Thyroid gland (tissue), 4 donors: ENCODE data around the gene OTOS.

ENCODE experiments used
- POLR2A ChIP-seq, 2 donors: fragments of 450-650 bp; IDR thresholded peaks; one replicate each; pipeline ENCODE4 v1.6.1; 2017; ENCODE audit warnings: antibody characterized with exemption in 2 of 2, mild to moderate bottlenecking in 2 of 2, moderate library complexity in 1 of 2
- TF ChIP-seq, protein P1 (sequence below), 6 experiments: fragments of 200-600 bp in 3 of 6; fragments of 450-650 bp in 3 of 6; sonication (generic) in 3 of 6; IDR thresholded peaks; one replicate each; pipeline ENCODE4 v1.5.1; 2016 to 2019; ENCODE audit warnings: antibody characterized with exemption in 6 of 6, mild to moderate bottlenecking in 2 of 6, inconsistent platforms in 1 of 6, moderate library complexity in 1 of 6

- TF ChIP-seq, protein P1, sequence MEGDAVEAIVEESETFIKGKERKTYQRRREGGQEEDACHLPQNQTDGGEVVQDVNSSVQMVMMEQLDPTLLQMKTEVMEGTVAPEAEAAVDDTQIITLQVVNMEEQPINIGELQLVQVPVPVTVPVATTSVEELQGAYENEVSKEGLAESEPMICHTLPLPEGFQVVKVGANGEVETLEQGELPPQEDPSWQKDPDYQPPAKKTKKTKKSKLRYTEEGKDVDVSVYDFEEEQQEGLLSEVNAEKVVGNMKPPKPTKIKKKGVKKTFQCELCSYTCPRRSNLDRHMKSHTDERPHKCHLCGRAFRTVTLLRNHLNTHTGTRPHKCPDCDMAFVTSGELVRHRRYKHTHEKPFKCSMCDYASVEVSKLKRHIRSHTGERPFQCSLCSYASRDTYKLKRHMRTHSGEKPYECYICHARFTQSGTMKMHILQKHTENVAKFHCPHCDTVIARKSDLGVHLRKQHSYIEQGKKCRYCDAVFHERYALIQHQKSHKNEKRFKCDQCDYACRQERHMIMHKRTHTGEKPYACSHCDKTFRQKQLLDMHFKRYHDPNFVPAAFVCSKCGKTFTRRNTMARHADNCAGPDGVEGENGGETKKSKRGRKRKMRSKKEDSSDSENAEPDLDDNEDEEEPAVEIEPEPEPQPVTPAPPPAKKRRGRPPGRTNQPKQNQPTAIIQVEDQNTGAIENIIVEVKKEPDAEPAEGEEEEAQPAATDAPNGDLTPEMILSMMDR (IDR thresholded peaks at IDR 0.05): no peak
- no peak for TF ChIP-seq POLR2A (IDR thresholded peaks at IDR 0.05)
Measured at GRCh38 chr2:240112914-240113690, 27.4 kb downstream of the OTOS start.
